ENCODE data around the gene PARVG.

The PARVG gene

DNA sequence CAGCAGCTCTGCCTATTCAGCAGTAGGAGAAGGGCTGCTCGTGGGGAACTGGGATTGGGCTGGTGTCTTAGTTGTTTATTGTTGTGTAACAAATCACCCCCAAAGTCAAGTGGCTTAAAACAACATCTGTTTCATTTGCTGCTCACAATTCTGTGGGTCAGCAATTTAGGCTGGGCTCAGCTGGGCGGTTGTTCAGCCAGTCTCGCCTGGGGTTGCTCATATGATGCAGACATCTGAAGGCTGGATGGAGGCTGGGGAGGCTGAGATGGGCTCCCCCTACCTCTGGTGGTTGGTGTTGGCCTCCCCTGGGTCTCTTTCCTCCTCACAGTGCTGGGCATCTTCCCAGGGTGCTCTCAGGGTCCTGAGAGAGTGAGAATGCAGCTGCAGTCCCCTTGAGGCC, 43.3 kb upstream of the PARVG start:
- Histone ChIP-seq H3K4me2 (ENCODE audit: insufficient read depth, low read length, poor library complexity, severe bottlenecking) (no peak overlapping the region), H3K9ac (ENCODE audit: low read depth, low read length, poor library complexity) (no peak overlapping the region), H3K23ac (ENCODE audit: low read depth, low read length, poor library complexity) (no peak overlapping the region), H4K8ac (ENCODE audit: low read depth, low read length) (no peak overlapping the region), H3K4ac (ENCODE audit: low read length) (no peak overlapping the region), H4K91ac (ENCODE audit: low read depth, low read length, poor library complexity) (no peak overlapping the region), H3K36me3 (replicated peaks in 1 of 2; ENCODE audit: control insufficient read depth in 2 of 2, insufficient read depth in 2 of 2, low read length in 2 of 2) (no peaks in the 10 kb centered on the region), H3K27me3 (ENCODE audit: control insufficient read depth in 3 of 3, insufficient read depth in 3 of 3, low read depth in 1 of 3, low read length in 3 of 3) (no peaks in the 10 kb centered on the region), H3K79me1 (ENCODE audit: low read depth, low read length) (no peaks in the 10 kb centered on the region), H2AFZ (ENCODE audit: low read length) (no peak overlapping the region), H2BK12ac (ENCODE audit: low read length) (no peak overlapping the region), H3K4me1 (ENCODE audit: control insufficient read depth in 2 of 2, insufficient read depth in 1 of 2, low read depth in 1 of 2, low read length in 2 of 2) (peaks cover 0 to 3% of the 10 kb centered on the region in 2 donors), H2BK120ac (ENCODE audit: low read depth, low read length) (no peak overlapping the region), H2AK5ac (ENCODE audit: low read depth, low read length) (no peak overlapping the region), H2BK15ac (ENCODE audit: low read length) (no peak overlapping the region), H3K27ac (replicated peaks; ENCODE audit: low read length) (no peak overlapping the region), H3K4me3 (ENCODE audit: low read length in 2 of 2) (no peak overlapping the region), H3K9me3 (replicated peaks in 1 of 2; ENCODE audit: control insufficient read depth in 2 of 2, insufficient read depth in 1 of 2, low read depth in 1 of 2, low read length in 2 of 2) (peaks cover 6 to 11% of the 10 kb centered on the region in 2 donors), H2BK5ac (ENCODE audit: low read length) (no peak overlapping the region), H3K14ac (ENCODE audit: low read length) (no peak overlapping the region), H3K18ac (ENCODE audit: low read length) (no peak overlapping the region)
- no peak for DNase-seq (ENCODE audit: low spot score)
- WGBS, 2 donors (ENCODE audit: extremely low coverage in 2 of 2, insufficient read length in 2 of 2, insufficient replicate concordance in 1 of 2), result no CpG with 5 or more reads among the region's 3 CpGs

DNA sequence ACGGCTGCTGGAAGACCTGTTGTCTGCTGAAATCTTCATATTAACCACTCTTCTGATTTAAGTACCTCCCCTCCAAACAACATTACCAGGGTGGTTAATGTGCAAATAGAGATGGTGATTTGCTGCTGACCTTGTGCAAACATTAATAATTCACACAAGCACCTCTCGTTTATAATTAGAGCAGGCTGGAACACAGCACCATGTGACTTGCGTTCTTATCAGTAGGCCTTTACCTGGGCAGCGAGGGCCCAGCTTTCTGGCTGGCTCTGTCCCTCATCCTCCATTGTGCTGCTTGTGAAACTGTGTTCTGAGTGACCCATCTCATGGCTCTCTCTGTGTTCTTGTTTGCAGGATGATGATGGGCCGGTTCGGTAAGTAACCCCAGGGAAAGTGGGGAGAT, 41.0 kb upstream of the PARVG start:
- Histone ChIP-seq H3K4ac (ENCODE audit: low read length) (no peak overlapping the region), H2BK15ac (ENCODE audit: low read length) (no peak overlapping the region), H3K9me3 (replicated peaks in 1 of 2; ENCODE audit: control insufficient read depth in 2 of 2, insufficient read depth in 1 of 2, low read depth in 1 of 2, low read length in 2 of 2) (peaks cover 6 to 11% of the 10 kb centered on the region in 2 donors), H3K23ac (ENCODE audit: low read depth, low read length, poor library complexity) (no peak overlapping the region), H3K4me1 (ENCODE audit: control insufficient read depth in 2 of 2, insufficient read depth in 1 of 2, low read depth in 1 of 2, low read length in 2 of 2) (peaks cover 10 to 12% of the 10 kb centered on the region in 2 donors), H3K18ac (ENCODE audit: low read length) (peak overlapping the region; percentile 15), H3K79me1 (ENCODE audit: low read depth, low read length) (no peaks in the 10 kb centered on the region), H3K36me3 (replicated peaks in 1 of 2; ENCODE audit: control insufficient read depth in 2 of 2, insufficient read depth in 2 of 2, low read length in 2 of 2) (no peaks in the 10 kb centered on the region), H3K27ac (replicated peaks; ENCODE audit: low read length) (no peak overlapping the region), H3K4me2 (ENCODE audit: insufficient read depth, low read length, poor library complexity, severe bottlenecking) (no peak overlapping the region), H3K9ac (ENCODE audit: low read depth, low read length, poor library complexity) (no peak overlapping the region), H3K27me3 (ENCODE audit: control insufficient read depth in 3 of 3, insufficient read depth in 3 of 3, low read depth in 1 of 3, low read length in 3 of 3) (no peaks in the 10 kb centered on the region), H2BK12ac (ENCODE audit: low read length) (no peak overlapping the region), H3K14ac (ENCODE audit: low read length) (no peak overlapping the region), H2AFZ (ENCODE audit: low read length) (no peak overlapping the region), H4K91ac (ENCODE audit: low read depth, low read length, poor library complexity) (no peak overlapping the region), H2BK5ac (ENCODE audit: low read length) (no peak overlapping the region), H2BK120ac (ENCODE audit: low read depth, low read length) (no peak overlapping the region), H2AK5ac (ENCODE audit: low read depth, low read length) (no peak overlapping the region), H3K4me3 (ENCODE audit: low read length in 2 of 2) (no peak overlapping the region), H4K8ac (ENCODE audit: low read depth, low read length) (no peak overlapping the region)
- DNase-seq (ENCODE audit: low spot score), result no peak
- no CpG with 5 or more reads among the region's 6 CpGs for WGBS, 2 donors (ENCODE audit: extremely low coverage in 2 of 2, insufficient read length in 2 of 2, insufficient replicate concordance in 1 of 2)

DNA sequence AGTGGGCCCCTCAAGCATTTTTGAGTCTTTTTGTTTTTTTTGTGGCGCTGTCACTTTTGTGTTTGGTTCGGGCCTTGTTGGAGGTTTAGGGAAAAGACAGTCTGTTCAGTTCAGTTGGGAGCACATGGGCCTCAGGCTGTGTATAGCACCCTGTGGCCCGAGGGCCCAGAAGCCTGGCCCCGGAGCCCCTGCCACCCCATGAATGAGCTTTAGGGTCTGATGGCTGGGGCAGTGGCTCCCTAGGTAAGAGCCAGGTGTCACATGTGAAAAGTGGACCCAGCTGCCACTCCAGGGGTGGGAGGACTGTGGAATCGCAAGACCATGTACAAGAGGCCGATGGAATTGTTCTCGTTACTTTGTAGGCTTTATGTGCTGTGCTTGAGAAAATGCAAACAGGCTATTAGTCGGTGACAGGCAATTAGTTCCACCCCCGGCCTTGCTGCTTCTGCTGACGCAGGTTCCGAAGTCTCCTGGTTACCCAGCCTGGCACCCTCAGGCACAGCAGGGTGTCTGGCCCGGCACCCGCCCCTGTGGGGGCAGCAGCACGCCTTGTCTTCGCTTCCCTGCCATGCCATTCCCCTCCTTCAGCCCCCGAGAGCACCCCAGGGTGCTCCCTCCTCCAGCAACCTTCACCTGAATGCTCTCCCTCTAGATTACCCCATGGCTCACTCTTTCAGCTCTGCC, 38.2 kb upstream of the PARVG start:
- no peak overlapping the region for H3K23ac ChIP-seq (ENCODE audit: low read depth, low read length, poor library complexity)
- H2AFZ ChIP-seq (ENCODE audit: low read length), result no peak overlapping the region
- H3K4me1 ChIP-seq (ENCODE audit: control insufficient read depth in 2 of 2, insufficient read depth in 1 of 2, low read depth in 1 of 2, low read length in 2 of 2), result peaks cover 15 to 35% of the 10 kb centered on the region in 2 donors
- peak overlapping the region; percentile 10 for H2BK15ac ChIP-seq (ENCODE audit: low read length)
- H2AK5ac ChIP-seq (ENCODE audit: low read depth, low read length), result peak overlapping the region; percentile 65
- H2BK120ac ChIP-seq (ENCODE audit: low read depth, low read length), result no peak overlapping the region
- H4K91ac ChIP-seq (ENCODE audit: low read depth, low read length, poor library complexity), result no peak overlapping the region
- peaks cover 0 to 3% of the 10 kb centered on the region in 2 donors for H3K36me3 ChIP-seq (replicated peaks in 1 of 2; ENCODE audit: control insufficient read depth in 2 of 2, insufficient read depth in 2 of 2, low read length in 2 of 2)
- H3K79me1 ChIP-seq (ENCODE audit: low read depth, low read length), result peaks cover 4% of the 10 kb centered on the region
- H3K27me3 ChIP-seq (ENCODE audit: control insufficient read depth in 3 of 3, insufficient read depth in 3 of 3, low read depth in 1 of 3, low read length in 3 of 3), result peaks cover 0 to 7% (median 7%) of the 10 kb centered on the region in 3 experiments
- peaks cover 0 to 10% of the 10 kb centered on the region in 2 donors for H3K9me3 ChIP-seq (replicated peaks in 1 of 2; ENCODE audit: control insufficient read depth in 2 of 2, insufficient read depth in 1 of 2, low read depth in 1 of 2, low read length in 2 of 2)
- no peak overlapping the region for H3K9ac ChIP-seq (ENCODE audit: low read depth, low read length, poor library complexity)
- no peak overlapping the region for H2BK12ac ChIP-seq (ENCODE audit: low read length)
- no peak overlapping the region for H4K8ac ChIP-seq (ENCODE audit: low read depth, low read length)
- no peak overlapping the region for H3K4ac ChIP-seq (ENCODE audit: low read length)
- WGBS, 2 donors (ENCODE audit: extremely low coverage in 2 of 2, insufficient read length in 2 of 2, insufficient replicate concordance in 1 of 2), result no CpG with 5 or more reads among the region's 16 CpGs
- DNase-seq (ENCODE audit: low spot score), result no peak
- H3K14ac ChIP-seq (ENCODE audit: low read length), result no peak overlapping the region
- no peak overlapping the region for H2BK5ac ChIP-seq (ENCODE audit: low read length)
- no peak overlapping the region for H3K4me3 ChIP-seq (ENCODE audit: low read length in 2 of 2)
- H3K18ac ChIP-seq (ENCODE audit: low read length), result no peak overlapping the region
- H3K4me2 ChIP-seq (ENCODE audit: insufficient read depth, low read length, poor library complexity, severe bottlenecking), result no peak overlapping the region
- no peak overlapping the region for H3K27ac ChIP-seq (replicated peaks; ENCODE audit: low read length)

DNA sequence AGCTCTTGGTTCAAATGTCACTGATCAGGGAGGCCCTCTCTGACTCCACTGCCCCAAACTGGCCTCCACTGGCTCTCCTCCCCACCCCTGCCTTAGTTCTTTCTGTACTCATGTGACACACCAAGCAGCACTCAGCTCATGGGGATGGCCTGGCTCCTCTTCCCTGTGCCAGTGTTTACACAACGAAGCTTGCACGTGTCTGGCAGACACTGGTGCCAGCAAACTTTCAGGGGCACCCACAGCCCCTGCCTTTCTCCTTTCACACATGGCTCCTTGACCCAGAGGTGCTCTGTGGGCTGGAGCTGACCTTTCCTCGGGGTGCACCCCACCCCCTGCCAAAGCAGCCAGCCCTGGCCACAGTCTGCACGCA, 37.6 kb upstream of the PARVG start:
- H2AFZ ChIP-seq (ENCODE audit: low read length), result no peak overlapping the region
- H2BK120ac ChIP-seq (ENCODE audit: low read depth, low read length), result no peak overlapping the region
- peak overlapping the region; percentile 1 for H3K18ac ChIP-seq (ENCODE audit: low read length)
- H2AK5ac ChIP-seq (ENCODE audit: low read depth, low read length), result peak overlapping the region; percentile 91
- peaks cover 0 to 5% of the 10 kb centered on the region in 2 donors for H3K9me3 ChIP-seq (replicated peaks in 1 of 2; ENCODE audit: control insufficient read depth in 2 of 2, insufficient read depth in 1 of 2, low read depth in 1 of 2, low read length in 2 of 2)
- no peak overlapping the region for H4K91ac ChIP-seq (ENCODE audit: low read depth, low read length, poor library complexity)
- H3K23ac ChIP-seq (ENCODE audit: low read depth, low read length, poor library complexity), result no peak overlapping the region
- H2BK5ac ChIP-seq (ENCODE audit: low read length), result no peak overlapping the region
- no peak overlapping the region for H3K9ac ChIP-seq (ENCODE audit: low read depth, low read length, poor library complexity)
- H3K4me3 ChIP-seq (ENCODE audit: low read length in 2 of 2), result no peak overlapping the region
- WGBS, 2 donors (ENCODE audit: extremely low coverage in 2 of 2, insufficient read length in 2 of 2, insufficient replicate concordance in 1 of 2), result no CpG with 5 or more reads among the region's 4 CpGs
- H3K27ac ChIP-seq (replicated peaks; ENCODE audit: low read length), result no peak overlapping the region
- DNase-seq (ENCODE audit: low spot score), result no peak
- H3K4me1 ChIP-seq (ENCODE audit: control insufficient read depth in 2 of 2, insufficient read depth in 1 of 2, low read depth in 1 of 2, low read length in 2 of 2), result peaks cover 20 to 40% of the 10 kb centered on the region in 2 donors
- peak overlapping the region; percentile 10 for H2BK15ac ChIP-seq (ENCODE audit: low read length)
- H2BK12ac ChIP-seq (ENCODE audit: low read length), result no peak overlapping the region
- H4K8ac ChIP-seq (ENCODE audit: low read depth, low read length), result no peak overlapping the region
- H3K27me3 ChIP-seq (ENCODE audit: control insufficient read depth in 3 of 3, insufficient read depth in 3 of 3, low read depth in 1 of 3, low read length in 3 of 3), result peaks cover 0 to 11% (median 8%) of the 10 kb centered on the region in 3 experiments
- no peak overlapping the region for H3K4ac ChIP-seq (ENCODE audit: low read length)
- peaks cover 4% of the 10 kb centered on the region for H3K79me1 ChIP-seq (ENCODE audit: low read depth, low read length)
- H3K14ac ChIP-seq (ENCODE audit: low read length), result no peak overlapping the region
- no peak overlapping the region for H3K4me2 ChIP-seq (ENCODE audit: insufficient read depth, low read length, poor library complexity, severe bottlenecking)
- H3K36me3 ChIP-seq (replicated peaks in 1 of 2; ENCODE audit: control insufficient read depth in 2 of 2, insufficient read depth in 2 of 2, low read length in 2 of 2), result peaks cover 0 to 3% of the 10 kb centered on the region in 2 donors

Measured in neuronal stem cell (in vitro differentiated cells).